ENCODE results near the gene CTSK.

DNA sequence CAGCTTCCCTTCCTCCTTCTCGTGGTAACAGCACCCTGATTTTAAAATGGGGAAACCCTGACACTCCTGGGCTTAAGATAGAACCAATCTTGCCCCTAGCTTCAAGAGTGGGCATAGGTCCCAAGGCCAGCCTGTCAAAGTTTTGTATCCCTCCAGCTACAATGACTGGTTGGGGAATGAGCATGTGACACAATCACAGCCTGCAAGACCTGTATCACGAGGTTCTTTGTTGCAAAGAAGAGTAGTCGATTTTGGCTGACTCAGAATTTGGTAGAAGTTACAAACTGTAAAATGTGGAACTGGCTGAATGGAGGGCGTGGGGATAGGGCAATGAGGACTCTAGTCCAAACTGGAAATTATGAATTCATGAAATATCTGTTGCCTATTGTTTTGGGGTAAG, 18.7 kb downstream of the CTSK start:
- TF ChIP-seq, protein P1, sequence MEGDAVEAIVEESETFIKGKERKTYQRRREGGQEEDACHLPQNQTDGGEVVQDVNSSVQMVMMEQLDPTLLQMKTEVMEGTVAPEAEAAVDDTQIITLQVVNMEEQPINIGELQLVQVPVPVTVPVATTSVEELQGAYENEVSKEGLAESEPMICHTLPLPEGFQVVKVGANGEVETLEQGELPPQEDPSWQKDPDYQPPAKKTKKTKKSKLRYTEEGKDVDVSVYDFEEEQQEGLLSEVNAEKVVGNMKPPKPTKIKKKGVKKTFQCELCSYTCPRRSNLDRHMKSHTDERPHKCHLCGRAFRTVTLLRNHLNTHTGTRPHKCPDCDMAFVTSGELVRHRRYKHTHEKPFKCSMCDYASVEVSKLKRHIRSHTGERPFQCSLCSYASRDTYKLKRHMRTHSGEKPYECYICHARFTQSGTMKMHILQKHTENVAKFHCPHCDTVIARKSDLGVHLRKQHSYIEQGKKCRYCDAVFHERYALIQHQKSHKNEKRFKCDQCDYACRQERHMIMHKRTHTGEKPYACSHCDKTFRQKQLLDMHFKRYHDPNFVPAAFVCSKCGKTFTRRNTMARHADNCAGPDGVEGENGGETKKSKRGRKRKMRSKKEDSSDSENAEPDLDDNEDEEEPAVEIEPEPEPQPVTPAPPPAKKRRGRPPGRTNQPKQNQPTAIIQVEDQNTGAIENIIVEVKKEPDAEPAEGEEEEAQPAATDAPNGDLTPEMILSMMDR (IDR thresholded peaks at IDR 0.05), result no peak
- TF ChIP-seq POLR2AphosphoS5 (IDR thresholded peaks at IDR 0.05; ENCODE audit: low read depth, low read length), result no peak
- TF ChIP-seq MAX (IDR thresholded peaks at IDR 0.05; ENCODE audit: low read depth), result no peak
- TF ChIP-seq USF2 (IDR thresholded peaks at IDR 0.05; ENCODE audit: borderline replicate concordance, low read depth, low read length), result no peak
- no peak for TF ChIP-seq SIN3A (IDR thresholded peaks at IDR 0.05; ENCODE audit: borderline replicate concordance, low read depth, low read length)
- no peak for TF ChIP-seq TCF12 (IDR thresholded peaks at IDR 0.05)
- TF ChIP-seq, protein P2, sequence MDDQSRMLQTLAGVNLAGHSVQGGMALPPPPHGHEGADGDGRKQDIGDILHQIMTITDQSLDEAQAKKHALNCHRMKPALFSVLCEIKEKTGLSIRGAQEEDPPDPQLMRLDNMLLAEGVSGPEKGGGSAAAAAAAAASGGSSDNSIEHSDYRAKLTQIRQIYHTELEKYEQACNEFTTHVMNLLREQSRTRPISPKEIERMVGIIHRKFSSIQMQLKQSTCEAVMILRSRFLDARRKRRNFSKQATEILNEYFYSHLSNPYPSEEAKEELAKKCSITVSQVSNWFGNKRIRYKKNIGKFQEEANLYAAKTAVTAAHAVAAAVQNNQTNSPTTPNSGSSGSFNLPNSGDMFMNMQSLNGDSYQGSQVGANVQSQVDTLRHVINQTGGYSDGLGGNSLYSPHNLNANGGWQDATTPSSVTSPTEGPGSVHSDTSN (IDR thresholded peaks at IDR 0.05), result no peak
- TF ChIP-seq YY1 (IDR thresholded peaks at IDR 0.05; ENCODE audit: low read depth), result no peak
- no peak for TF ChIP-seq RCOR1 (IDR thresholded peaks at IDR 0.05; ENCODE audit: low read length)
- TF ChIP-seq RAD21 (IDR thresholded peaks at IDR 0.05; ENCODE audit: low read length), result no peak
- TF ChIP-seq FOXM1 (IDR thresholded peaks at IDR 0.05; ENCODE audit: low read depth), result no peak
- no peak for TF ChIP-seq MXI1 (IDR thresholded peaks at IDR 0.05; ENCODE audit: low read depth, low read length)
- TF ChIP-seq NFIC (IDR thresholded peaks at IDR 0.05; ENCODE audit: borderline replicate concordance), result no peak
